ENCODE data around the gene SPAG5.
"Not testable (repeated sequence)": the region's sequence is repeated elsewhere in the genome, so short reads cannot be mapped to it uniquely, and the experiment has no call there.

Gene SPAG5

DNA sequence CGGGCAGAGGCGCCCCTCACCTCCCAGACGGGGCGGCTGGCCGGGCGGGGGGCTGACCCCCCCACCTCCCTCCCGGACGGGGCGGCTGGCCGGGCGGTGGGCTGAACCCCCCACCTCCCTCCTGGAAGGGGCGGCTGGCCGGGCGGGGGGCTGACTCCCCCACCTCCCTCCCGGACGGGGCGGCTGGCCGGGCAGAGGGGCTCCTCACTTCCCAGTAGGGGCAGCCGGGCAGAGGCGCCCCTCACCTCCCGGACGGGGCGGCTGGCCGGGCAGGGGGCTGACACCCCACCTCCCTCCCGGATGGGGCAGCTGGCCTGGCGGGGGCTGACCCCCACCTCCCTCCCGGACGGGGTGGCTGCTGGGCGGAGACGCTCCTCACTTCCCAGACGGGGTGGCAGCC, 5.2 kb upstream of the SPAG5 start:
- DNase-seq (ENCODE audit: low read depth), result not testable (repeated sequence)

DNA sequence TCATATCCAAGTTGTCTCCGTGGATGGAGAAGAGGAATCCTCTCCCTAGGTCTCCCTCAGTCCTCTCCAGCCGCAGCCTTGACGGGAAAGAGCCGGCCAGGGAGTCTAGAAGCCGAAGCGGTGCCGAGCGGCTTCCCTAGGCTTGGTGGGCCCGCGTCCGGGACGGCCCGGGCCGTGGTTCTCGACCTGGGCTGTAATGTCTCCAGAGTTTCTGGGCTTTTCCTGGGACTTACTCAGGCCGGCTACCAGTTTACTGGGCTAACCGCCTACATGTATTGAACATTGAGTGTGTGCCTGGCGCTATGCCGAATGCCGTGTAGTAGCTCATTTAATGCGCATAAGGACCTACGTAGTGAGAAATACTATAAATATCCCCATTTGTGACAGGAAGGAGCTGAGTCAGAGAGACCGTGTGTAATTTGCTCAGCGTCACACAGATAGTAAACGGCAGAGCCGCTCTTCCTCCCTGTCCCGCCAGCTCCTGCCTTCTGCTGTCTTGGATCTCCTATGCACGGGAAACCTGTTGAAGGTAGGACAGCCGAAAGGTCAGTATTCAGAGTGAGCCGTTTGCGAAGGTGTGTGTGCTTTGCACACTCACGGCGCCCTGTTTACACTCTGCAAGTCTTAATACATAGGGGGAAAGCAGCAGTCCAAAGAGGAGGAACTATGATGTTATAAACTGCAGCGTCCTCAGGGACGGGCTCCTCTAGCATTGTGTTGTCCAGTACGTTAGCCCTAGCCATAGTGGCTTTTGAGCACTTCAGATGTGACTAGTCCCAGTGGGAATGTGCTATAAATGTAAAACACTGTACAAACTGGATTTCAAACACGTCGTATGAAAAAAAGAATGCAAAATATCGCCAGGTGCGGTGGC, 723 bp upstream of the SPAG5 start:
- peak; percentile 54 for DNase-seq (ENCODE audit: low read depth)

DNA sequence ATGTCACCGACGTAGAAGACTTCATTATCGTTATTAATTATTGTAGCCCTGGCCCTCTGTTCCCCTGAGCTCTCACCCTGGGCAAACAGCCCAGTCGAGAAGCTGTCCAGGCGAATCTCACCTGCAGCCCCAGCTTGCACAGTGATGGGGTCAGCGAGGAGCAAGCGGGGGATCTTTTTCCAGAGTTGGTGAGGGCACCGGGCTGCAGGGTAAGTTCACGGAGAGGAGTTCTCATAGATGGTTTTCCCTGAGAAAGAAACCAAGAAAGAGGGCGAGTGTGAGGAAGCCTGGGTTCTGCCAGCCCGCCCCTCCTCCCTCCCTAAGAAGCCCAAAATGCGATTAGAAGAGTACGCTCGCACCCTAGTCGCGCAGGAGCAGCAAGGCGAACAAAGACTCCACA, 436 bp downstream of the SPAG5 start:
- DNase-seq (ENCODE audit: low read depth), result no peak

DNA sequence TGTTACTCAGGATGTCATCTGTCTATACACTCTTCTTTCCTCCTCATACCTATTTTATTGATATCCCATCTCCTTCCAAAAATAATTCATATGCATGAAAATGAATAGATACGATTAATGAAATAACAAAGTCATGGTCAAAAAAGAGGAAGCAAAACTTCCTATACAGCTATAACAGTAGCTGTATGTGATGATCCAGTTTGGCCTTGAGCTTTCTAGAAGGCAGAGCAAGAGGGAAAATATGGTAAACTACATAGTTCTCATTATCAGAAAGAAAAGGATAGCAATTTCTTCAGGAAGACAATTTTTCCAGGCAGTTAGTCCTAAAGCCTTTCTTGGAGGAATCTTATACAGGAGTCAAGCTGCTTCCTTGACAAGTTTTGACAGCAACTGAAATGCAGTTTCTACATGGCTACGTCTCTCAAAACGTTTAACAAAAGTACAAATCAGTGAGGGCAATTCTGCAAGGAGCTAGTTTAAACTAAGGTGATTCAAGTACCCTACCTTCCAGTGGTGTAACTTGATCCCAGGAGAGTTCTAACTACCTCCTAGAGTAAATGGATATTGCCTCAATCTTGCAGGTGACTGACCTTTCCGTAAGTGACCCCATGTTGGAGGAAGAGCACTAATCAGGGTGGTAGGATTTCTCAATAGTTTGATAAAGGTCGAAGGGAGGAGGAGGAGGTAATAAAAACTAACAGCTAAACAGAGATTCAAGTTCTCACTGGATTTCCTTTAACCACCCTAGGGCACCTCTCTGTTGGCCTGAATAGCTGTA, 1.0 kb downstream of the SPAG5 start:
- no peak for DNase-seq (ENCODE audit: low read depth)

DNA sequence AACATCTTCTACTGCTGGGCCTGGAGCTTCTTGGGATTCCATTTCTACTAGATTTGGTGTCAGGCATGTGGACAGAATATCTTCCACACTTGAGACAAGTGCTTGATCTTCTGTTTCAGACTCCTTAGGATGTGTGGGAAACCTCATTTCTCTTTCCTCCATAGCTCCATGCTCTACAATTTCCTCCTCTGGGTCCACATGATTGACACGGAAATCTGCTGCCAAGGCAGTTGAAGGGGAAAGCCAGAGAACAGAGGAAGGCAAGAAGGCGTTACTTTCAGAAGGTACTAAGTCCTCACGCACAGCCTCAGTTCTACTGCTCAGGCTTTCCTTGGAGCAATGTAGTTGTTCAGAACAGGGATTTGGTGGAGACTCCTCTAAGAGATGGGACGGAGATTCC, 6.6 kb downstream of the SPAG5 start:
- no peak for DNase-seq (ENCODE audit: low read depth)

DNA sequence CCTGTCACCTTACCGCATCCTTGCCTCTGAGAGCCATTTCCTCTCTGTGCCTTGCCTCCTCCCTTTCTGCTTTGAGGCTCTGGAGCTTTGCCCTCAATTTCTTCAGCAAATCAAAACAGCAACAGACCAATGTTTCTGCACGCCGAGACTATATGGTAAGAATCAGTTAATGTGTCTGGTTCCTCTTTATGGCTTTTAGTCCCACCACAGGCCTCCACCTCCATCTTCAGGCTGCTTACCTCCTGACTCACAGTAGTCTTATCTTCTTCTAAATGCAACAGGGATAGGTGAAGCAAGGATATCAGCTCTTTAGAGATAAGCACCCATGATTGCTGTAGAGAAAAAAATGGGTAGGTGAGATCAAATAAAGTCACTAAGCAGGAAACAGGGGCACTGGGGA, 13.0 kb downstream of the SPAG5 start:
- DNase-seq (ENCODE audit: low read depth), result no peak

DNA sequence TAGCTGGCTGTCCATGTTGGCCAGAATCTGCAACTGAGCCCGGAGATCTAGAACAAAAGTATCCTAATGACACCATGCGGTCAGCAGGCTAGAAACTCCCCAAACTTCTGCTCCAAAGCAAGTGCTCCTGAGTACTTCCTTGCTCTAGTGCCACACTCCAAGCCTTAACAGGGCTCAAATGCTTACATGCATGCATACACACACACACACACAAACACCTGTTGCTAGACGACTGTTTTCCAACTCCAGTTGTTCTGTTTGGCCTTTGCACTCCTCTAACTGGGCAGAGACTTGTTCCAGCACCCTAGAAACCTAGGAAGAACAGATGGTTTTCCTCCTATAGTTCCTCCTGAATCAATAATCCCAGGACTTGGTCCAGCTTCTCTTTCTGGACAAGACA, 14.4 kb downstream of the SPAG5 start:
- no peak for DNase-seq (ENCODE audit: low read depth)

DNA sequence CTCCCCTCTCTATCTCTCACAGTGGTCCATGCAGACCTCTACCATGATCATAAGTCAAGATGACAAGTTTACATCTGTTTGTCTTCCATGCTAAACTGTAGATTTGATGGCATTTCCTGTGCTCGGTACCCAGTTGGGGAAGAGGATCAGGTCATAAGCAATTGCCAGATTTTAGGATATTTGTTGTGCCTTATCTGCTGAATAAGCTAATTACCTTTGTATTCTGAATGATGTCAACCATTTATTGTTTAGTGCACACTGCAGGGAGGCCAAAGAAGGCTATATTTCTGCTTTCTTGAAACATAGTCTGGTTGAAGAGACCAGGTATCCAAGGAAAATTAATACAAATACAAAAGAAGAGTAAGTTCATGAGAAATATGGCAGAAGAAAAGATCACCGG, 16.3 kb downstream of the SPAG5 start:
- DNase-seq (ENCODE audit: low read depth), result no peak

DNA sequence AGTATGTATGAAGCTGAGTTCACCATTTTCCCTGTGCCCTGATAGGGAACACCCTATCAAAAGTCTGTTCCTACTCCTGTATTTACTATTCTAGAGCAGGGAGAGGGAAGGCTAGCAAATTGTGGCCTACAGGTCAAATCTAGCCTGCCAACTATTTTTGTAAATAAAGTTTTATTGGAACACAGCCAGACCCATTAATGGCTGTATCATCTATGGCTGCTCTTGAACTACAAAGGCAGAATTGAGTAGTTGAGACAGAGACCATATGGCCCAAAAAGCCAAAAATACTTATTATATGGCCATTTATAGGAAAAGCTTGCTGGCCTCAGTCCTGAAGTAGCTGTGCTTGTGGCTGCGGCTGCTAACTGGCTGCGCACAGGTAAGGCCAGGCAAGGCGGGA, 17.9 kb downstream of the SPAG5 start:
- DNase-seq (ENCODE audit: low read depth), result no peak

DNA sequence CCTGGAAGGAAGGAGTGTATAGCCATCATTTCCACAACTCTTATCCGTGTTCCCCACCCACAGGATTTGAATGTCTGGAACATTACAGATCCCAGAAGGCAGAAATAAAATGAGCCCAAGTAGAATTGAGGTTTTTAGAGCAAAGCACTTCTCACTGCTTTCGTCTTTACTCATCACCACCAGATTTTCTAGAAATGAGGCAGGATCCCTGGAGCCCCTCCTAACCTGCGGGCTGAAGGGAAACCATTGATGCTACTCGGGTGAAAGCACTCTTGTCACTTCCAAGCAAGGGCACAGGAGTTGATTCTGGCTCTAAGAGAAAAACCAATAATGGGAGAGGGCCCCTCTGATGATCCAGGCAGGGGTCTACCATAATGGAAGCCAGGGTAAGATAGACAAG, 19.3 kb downstream of the SPAG5 start:
- no peak for DNase-seq (ENCODE audit: low read depth)

DNA sequence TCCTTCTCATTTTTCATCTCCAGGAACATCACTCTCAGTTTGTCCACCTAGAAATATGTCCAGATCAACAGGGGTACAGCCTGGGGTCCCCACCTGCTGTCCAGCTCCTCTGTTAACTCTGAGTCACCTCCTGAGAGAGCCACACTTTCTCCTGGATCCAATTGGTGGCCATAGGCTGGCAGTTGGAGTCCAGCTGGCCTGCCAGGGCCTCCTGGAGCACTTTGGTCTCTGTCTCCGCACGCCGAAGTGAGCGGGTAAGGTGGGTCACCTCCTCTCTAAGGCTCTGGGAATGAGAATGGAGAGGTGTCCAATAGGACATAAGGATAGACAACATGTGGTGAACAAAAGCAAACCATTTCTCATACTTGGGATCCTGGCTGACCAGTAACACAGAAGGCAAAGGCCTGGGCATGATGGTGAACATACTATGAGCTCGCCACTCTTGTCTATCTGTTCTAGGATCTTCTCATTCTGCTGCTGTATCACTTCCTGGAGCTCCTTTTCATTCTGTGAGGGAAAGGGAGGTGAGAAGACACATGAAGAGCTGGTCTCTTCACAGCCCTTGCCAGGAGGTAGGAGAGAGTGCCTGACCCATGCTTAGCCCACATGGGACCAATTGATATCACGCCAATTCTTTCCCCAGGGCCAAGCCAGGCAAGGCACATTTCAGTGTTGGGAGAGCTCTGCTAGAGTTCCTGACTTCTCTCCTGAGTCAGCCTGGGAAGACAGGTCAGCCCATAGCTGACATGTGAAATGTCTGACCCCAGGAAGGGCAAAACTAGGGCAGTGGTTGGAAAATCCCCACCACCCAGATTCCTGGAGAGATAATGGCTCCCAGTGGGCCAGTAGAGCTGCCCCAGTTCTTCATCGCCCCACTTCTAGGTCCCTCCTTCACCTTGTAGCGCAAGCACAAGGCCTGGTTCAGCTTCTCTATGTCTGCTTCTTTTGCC, 20.3 kb downstream of the SPAG5 start:
- no peak for DNase-seq (ENCODE audit: low read depth)

DNA sequence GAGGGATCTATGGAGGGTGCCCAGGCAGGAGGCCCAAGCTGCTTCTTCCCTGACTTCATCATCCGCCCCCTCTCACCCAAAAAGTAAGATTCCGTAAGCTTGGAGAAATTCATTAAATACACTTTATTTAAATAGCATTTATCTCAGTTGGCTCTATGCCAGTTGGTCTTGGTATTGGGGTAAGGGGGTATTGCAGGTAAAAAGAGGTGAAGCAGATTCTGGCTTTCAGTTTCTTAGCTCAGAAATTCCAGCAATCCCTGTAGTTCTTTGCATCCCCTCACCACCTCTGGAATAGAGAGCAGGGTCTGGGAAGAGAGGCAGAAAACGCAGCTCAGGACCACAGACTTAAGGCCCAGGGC, 21.4 kb downstream of the SPAG5 start:
- DNase-seq (ENCODE audit: low read depth), result no peak

DNA sequence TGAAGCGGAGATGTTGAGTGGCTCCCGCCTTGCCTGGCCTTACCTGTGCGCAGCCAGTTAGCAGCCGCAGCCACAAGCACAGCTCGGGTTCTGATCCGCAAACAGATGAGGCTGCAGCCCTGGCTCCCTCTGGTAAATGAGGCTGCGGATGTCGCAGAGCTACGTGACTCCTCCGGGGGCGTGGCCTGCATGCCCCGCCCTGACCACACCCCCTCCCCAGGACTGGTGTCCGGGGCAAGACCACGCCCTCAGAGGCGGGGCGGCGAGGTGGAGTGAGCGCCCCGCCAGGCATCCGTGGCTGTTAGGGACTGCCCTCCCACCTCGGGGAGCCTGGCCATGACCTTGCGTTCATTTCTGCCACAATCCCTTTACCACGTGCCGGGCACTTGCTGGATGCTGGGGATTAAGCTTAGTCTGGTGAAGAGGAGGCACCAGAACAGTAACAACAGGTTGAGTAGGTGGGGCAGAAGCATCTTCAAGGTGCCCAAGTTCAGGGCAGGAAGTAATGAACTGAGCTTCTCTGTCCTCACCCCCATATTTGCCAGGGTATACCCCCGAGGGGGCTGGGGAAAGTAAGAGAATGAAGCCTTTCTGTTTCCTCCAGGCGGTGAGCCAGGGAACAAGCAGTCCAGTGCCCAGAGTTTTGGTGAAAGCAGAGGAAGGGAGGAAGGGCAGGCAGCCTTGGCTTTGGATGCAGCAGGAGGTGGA, 21.9 kb downstream of the SPAG5 start, which contains the start of gene ALDOC:
TSS of gene ALDOC (minus strand) at position 138 of the 708 bp plus-strand sequence. CDS start 1,363 bp downstream, outside the sequence.
- peak; percentile 98 for DNase-seq (ENCODE audit: low read depth)

DNA sequence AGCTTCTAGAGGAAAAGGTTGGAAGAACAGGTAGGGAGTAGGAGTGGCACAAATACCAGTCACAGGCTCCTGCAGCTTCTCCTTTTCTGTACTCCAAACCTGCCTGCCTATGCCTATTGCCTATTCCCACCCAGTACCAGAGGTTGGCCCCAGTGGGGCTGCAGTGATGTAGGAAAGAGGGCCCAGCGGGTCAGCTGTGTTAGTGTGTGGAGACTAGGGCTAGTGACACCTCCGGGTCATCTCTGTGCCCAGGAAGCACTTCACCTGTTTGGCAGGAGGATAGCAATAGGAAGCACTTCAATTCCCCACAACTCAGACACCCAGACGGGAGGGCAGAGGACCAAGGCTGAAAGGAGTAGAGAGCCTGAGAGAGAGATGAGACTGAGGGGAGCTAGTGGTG, 22.8 kb downstream of the SPAG5 start:
- DNase-seq (ENCODE audit: low read depth), result not testable (repeated sequence)

DNA sequence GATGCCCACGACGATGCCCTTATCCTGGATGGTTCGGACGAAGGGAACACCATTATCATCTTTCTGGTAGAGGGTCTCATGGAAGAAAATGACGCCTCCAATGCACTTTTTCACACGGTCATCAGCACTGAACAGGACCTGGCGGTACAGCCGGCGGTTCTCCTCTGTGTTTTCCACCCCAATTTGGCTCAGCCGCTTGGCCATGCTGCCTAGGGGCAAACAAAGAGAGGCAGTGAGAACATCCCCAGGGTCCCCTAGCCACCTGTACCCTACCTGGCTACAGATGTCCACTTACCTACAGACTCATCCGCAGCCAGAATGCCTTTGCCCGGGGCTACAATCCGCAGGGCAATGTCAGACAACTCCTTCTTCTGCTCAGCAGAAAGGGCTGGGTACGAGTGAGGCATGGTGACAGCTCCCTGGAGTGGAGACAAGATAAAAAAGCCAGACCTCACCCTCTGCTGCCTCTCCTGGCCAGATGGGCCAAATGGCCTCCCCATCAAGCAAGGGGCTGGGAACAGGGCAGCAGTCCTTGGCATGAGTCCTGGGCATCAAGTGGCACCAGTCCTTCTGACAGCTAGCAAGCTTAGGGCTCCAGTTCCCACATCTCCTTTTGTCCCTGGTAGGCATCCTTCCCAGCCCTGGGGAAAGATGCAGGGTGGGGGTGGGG, 23.6 kb downstream of the SPAG5 start:
- DNase-seq (ENCODE audit: low read depth), result no peak

DNA sequence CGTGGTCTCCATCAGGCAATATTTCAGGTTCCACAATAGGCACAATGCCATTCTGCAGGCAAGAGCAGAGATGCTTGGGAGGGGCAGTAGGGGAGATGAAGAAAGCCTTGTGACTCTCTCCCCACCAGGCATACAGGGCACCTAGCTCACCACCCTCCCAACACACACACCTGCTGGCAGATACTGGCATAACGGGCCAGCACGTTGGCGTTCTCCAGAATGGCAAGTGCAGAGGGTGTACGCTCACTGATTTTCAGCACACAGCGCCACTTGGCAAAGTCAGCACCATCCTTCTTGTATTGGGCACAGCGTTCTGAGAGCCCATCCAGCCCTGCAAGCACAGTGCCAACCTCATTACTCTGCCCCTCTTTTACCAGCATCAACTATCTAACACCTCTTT, 24.3 kb downstream of the SPAG5 start:
- DNase-seq (ENCODE audit: low read depth), result no peak

DNA sequence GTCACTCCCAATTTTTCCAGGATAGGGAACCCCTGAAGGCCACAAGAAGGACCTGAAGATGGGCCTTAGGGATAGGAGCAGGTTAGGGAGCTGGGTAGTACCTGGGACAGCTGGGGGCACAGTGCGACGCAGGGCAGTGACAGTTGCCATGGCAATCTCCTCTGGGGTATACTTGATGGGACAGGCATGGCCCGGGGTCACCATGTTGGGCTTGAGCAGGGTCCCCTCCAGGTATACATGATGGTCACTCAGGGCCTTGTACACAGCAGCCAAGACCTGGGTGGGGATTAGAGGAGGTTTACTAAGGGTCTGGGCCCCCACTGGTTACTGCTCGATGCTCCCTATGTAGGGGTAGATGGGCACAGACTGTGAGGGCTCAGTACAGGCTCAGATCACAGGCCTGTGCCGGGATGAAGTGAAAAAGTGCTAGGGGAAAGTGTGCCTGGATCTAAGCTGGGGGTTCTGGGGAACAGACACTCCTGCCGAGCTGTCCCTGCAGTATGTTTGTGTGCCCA, 24.8 kb downstream of the SPAG5 start:
- DNase-seq (ENCODE audit: low read depth), result no peak

DNA sequence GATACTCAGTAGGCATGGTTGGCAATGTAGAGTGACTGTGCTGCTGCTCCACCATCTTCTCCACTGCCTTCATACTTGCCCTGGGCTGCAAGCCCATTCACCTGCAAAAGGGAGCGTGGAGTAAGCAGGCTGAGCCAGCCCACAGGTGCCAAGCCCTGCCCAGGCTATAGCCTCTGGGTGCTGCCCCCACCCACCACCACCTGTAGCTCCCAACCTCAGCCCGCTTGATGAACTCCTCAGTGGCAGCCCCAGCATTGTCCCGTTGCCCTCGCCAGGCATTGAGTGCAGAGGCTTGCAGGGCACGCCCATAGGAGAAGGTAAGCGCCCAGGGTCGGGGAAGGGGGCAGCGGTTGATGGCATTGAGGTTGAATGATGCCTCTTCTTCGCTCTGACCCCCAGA, 25.3 kb downstream of the SPAG5 start:
- no peak for DNase-seq (ENCODE audit: low read depth)

DNA sequence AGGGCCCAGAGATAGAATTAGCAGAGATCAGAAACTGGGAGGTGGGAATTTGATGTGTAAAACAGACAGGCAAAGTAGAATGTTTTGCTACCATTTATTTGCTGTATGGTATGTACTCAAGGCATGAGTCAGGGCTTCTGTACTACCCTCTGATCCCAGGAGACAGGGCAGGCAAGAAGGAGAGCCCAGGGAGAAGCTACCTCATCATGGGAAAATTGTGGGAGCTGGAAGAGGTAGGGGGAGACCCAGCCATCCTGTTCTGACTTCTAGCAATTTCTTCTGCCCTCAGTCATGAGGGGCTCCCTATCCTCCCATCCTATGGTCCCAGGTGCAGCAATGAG, 25.8 kb downstream of the SPAG5 start:
- no peak for DNase-seq (ENCODE audit: low read depth)

DNA sequence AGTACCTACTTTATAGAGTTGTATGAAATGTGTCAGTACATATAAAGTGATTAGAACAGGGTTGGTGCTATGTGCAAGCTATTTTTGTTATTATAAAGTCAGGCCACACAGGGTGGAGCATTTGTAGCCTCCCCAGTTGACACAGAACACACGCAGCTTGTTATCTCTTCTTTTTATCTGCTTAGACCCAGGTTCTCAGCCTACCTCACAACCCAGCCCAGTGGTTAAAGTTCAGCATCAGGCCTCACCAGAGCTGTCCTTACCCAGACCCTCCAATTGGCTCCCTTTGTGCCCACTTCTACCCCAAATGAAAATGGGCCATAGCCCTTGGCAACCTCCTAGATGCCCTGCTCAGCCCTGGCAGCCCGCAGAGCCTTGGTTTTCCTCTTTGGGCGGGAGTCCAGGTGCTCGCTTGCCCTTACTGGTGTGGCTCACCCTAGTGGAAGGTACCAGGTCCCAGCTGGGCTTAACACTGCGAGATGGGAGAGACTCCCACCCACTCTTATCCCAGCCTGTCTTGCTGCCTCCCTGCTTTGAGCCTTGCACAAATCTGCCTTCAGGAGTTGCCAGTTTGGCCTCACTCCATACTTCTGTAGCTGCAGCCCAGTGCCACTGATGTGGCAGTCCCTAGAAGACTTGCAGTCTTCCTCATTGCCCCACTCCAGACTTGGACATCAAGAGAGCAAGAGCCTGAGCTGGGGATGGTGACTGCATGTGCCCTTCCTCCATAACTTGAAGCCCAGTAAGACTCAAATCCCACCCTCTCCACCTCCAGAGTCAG, 26.4 kb downstream of the SPAG5 start:
- no peak for DNase-seq (ENCODE audit: low read depth)
